Keratinocyte (primary cell): Measurements from ENCODE around the gene PEX3.

ENCODE experiments used
- EZH2 ChIP-seq: IDR thresholded peaks from one replicate; pipeline ENCODE4 v1.6.1; 2012; ENCODE audit warnings: inconsistent platforms, mild to moderate bottlenecking, low read length, moderate library complexity
- TF ChIP-seq, protein P1 (sequence below), 3 experiments: IDR thresholded peaks in 1 of 3; conservative IDR thresholded peaks in 1 of 3; optimal IDR thresholded peaks in 1 of 3; 2 replicates in 2 of 3; 3 replicates in 1 of 3; pipeline versions ENCODE3 to v1.5.1; 2011; ENCODE audit warnings: low read length in 3 of 3, mild to moderate bottlenecking in 3 of 3, moderate library complexity in 2 of 3, control low read depth in 1 of 3, inconsistent platforms in 1 of 3; ENCODE audit not compliant: insufficient read depth in 2 of 3; ENCODE audit errors: extremely low read depth in 1 of 3

DNA sequence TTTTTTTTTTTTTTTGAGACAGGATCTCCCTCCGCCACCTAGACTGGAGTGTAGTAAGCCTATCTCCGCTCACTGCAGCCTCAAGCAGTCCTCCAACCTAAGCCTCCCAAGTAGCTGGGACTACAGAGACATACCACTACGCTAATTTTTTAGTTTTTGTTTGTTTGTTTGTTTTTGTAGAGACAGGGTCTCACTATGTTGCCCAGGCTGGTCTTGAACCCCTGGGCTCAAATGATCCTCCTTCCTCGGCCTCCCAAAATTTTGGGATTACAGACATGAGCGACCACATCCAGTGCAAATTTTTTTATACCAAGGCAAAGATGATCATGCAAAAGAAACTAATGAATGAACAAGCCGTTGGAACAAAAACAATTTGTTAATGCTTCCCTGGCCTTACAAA lies 55.6 kb downstream of the PEX3 start:
- TF ChIP-seq, protein P1, sequence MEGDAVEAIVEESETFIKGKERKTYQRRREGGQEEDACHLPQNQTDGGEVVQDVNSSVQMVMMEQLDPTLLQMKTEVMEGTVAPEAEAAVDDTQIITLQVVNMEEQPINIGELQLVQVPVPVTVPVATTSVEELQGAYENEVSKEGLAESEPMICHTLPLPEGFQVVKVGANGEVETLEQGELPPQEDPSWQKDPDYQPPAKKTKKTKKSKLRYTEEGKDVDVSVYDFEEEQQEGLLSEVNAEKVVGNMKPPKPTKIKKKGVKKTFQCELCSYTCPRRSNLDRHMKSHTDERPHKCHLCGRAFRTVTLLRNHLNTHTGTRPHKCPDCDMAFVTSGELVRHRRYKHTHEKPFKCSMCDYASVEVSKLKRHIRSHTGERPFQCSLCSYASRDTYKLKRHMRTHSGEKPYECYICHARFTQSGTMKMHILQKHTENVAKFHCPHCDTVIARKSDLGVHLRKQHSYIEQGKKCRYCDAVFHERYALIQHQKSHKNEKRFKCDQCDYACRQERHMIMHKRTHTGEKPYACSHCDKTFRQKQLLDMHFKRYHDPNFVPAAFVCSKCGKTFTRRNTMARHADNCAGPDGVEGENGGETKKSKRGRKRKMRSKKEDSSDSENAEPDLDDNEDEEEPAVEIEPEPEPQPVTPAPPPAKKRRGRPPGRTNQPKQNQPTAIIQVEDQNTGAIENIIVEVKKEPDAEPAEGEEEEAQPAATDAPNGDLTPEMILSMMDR (optimal IDR thresholded peaks at IDR 0.05 in 1 of 3, IDR thresholded peaks at IDR 0.05 in 1 of 3, conservative IDR thresholded peaks at IDR 0.05 in 1 of 3; ENCODE audit: extremely low read depth in 1 of 3, insufficient read depth in 2 of 3, low read length in 3 of 3), result no peak
- no peak for TF ChIP-seq EZH2
